Transverse colon (tissue), 4 donors: ENCODE results near the gene FAM171A1. TPM values are rescaled to one million over a fixed set of nuclear protein-coding genes. Genes with fewer than 3 reads are reported as not detected.

Experiments
- DNase-seq: peaks from one replicate; pipeline ENCODE4 v3.0.0-alpha.2; 2019
- H3K27ac ChIP-seq, 4 donors: fragments of 200-600 bp; sonication (generic); 2 replicates each; pipeline ENCODE4 v1.5.1; 2016 to 2018; ENCODE audit warnings: inconsistent platforms in 4 of 4
- H3K27me3 ChIP-seq: fragments of 200-600 bp; sonication (generic); 2 replicates; pipeline ENCODE4 v1.5.1; 2017; ENCODE audit warnings: inconsistent platforms
- H3K36me3 ChIP-seq, 4 donors: fragments of 200-600 bp; sonication (generic); 2 replicates each; pipeline ENCODE4 v1.5.1; 2017 to 2019; ENCODE audit warnings: inconsistent platforms in 4 of 4
- H3K4me1 ChIP-seq, 4 donors: fragments of 200-600 bp; sonication (generic); 2 replicates each; pipeline ENCODE4 v1.5.1; 2017 to 2020; ENCODE audit warnings: inconsistent platforms in 4 of 4
- H3K4me3 ChIP-seq, 4 donors: fragments of 200-600 bp; sonication (generic); 1 replicate in 1 of 4; 2 replicates in 3 of 4; pipeline versions ENCODE4 v1.5.1 to v1.6.1; 2017 to 2019; ENCODE audit warnings: inconsistent platforms in 4 of 4
- H3K9me3 ChIP-seq, 2 donors: fragments of 200-600 bp; sonication (generic); 2 replicates each; pipeline ENCODE4 v1.5.1; 2017 to 2019; ENCODE audit warnings: inconsistent platforms in 2 of 2
- CTCF ChIP-seq, 5 experiments: fragments of 200-600 bp in 3 of 5; fragments of 450-650 bp in 2 of 5; sonication (generic) in 3 of 5; IDR thresholded peaks; 1 replicate in 2 of 5; 2 replicates in 3 of 5; pipeline ENCODE4 v1.5.1; 2016 to 2017; ENCODE audit warnings: antibody characterized with exemption in 5 of 5, inconsistent platforms in 3 of 5, mild to moderate bottlenecking in 2 of 5, moderate library complexity in 1 of 5
- EP300 ChIP-seq: sonication (generic); formaldehyde crosslinking; IDR thresholded peaks from one replicate; pipeline ENCODE4 v1.6.1; 2017; ENCODE audit warnings: antibody characterized with exemption, low read depth
- POLR2A ChIP-seq: fragments of 450-650 bp; IDR thresholded peaks from one replicate; pipeline ENCODE4 v1.6.1; 2016; ENCODE audit warnings: antibody characterized with exemption, mild to moderate bottlenecking, moderate library complexity
- POLR2AphosphoS5 ChIP-seq, 3 donors: sonication (generic); formaldehyde crosslinking; IDR thresholded peaks; one replicate each; pipeline ENCODE4 v1.6.1; 2016; ENCODE audit warnings: antibody characterized with exemption in 3 of 3
- WGBS, 2 donors: methylation state at CpG; one replicate each; pipeline ENCODE4 v1.1.5; 2018; ENCODE audit warnings: low coverage in 1 of 2; 5-methylcytosine and 5-hydroxymethylcytosine counted together
- in situ Hi-C, 4 donors: fragments of 200-750 bp; cut with MboI; loops; one replicate each; pipeline versions ENCODE4 v1.15.0 to v1.15.1; 2017; ENCODE audit warnings: low sequenced_read_pairs in 3 of 4, low pct_ligation_motif_present in 1 of 4, low pct_unique_long_range_greater_than_20kb in 1 of 4
- intact Hi-C: fragments of 100-400 bp; cut with DNase I; formaldehyde crosslinking; loops from one replicate; pipeline ENCODE4 v1.15.1; 2023; ENCODE audit warnings: low total_unique reads
- total RNA-seq, 4 donors: library from RNA; depleted of rRNA; stranded (reverse); fragments of >200 nt; gene quantifications; one replicate each; pipeline ENCODE4 v1.1.0, GENCODE V29; 2016

The FAM171A1 gene
- total RNA-seq, 4 donors from 2014 or later: 29.2 to 42.2 (median 38.2) TPM

- no peak overlapping the region for H3K4me3 ChIP-seq
- WGBS, 2 donors: 81 to 93% methylated on average over 3 to 6 of the region's 6 CpGs
- no peaks in the 10 kb centered on the region for H3K9me3 ChIP-seq
- no peak for DNase-seq
- H3K36me3 ChIP-seq: no peaks in the 10 kb centered on the region
- no peaks in the 10 kb centered on the region for H3K27me3 ChIP-seq
- intact Hi-C loops (no loop called here), in situ Hi-C loops (loop anchor here in 1 of 4 donors (25.0 kb wide), 1 partner anchor 186 kb away; no protein-coding TSS in a partner anchor)
- no peak overlapping the region for H3K27ac ChIP-seq
- H3K4me1 ChIP-seq: no peaks in the 10 kb centered on the region
- TF ChIP-seq EP300 (no peak), CTCF (IDR thresholded peaks at IDR 0.05) (no peak), POLR2AphosphoS5 (IDR thresholded peaks at IDR 0.05) (no peak), POLR2A (no peak)
These were observed 169.3 kb downstream of the FAM171A1 start for GRCh38 chr10:15201589-15202300.

DNA sequence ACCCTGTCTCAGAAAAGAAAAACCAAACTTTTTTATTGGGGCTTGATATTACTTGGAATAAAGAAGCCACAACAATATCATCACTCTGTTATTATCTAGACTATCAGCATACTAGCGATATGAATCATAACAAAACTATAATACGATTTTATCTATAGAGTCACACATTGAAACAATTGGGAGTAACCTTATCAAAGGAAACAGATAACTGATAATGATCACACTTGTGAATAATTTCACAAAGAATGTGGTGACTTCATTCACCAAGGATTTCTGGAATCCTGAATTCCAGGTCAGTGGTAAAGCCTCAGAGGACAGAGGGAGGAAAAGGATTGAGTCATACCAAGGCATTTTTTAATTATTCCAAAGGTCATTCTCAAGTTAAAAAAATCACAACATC is 170.5 kb downstream of the FAM171A1 start:
- no peak for TF ChIP-seq EP300
- peak in 2 of 3 donors; percentile 23 to 47 for TF ChIP-seq POLR2AphosphoS5 (IDR thresholded peaks at IDR 0.05)
- H3K27me3 ChIP-seq: no peaks in the 10 kb centered on the region
- intact Hi-C loops: no loop called here
- no peaks in the 10 kb centered on the region for H3K4me1 ChIP-seq
- in situ Hi-C loops: loop anchor here in 1 of 4 donors (25.0 kb wide), 1 partner anchor 187 kb away; no protein-coding TSS in a partner anchor
- H3K27ac ChIP-seq: no peak overlapping the region
- no peak for DNase-seq
- no peak overlapping the region for H3K4me3 ChIP-seq
- 58 to 61% methylated on average over 2 of the region's 2 CpGs for WGBS, 2 donors
- no peaks in the 10 kb centered on the region for H3K9me3 ChIP-seq
- H3K36me3 ChIP-seq: no peaks in the 10 kb centered on the region

DNA sequence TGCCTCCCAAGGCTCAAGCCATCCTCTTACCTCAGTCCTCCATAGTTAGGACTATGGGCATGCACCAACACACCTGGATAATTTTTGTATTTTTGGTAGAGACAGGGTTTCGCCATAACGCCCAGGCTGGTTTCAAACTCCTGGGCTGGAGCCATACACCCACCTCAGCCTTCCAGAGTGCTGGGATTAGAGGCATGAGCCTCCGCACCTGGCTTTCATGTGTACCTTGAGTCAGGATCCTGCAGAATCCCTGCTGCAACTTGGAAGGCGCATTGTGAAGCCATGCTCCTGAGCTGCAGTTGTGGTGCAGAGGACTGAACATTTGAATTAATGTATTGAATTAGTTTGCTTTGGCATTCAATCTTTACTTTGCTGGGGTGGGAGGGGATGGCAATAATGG is 173.2 kb downstream of the FAM171A1 start:
- WGBS, 2 donors: 96% methylated on average over 4 of the region's 4 CpGs; no CpG with 5 or more reads in 1 of the 2 donors
- DNase-seq: no peak
- in situ Hi-C loops (no loop called here), intact Hi-C loops (no loop called here)
- Histone ChIP-seq H3K9me3 (no peaks in the 10 kb centered on the region), H3K27me3 (no peaks in the 10 kb centered on the region), H3K4me1 (no peaks in the 10 kb centered on the region), H3K4me3 (no peak overlapping the region), H3K27ac (no peak overlapping the region), H3K36me3 (no peaks in the 10 kb centered on the region)
- TF ChIP-seq EP300: no peak
- TF ChIP-seq POLR2AphosphoS5 (IDR thresholded peaks at IDR 0.05): no peak
- no peak for TF ChIP-seq POLR2A
- TF ChIP-seq CTCF (IDR thresholded peaks at IDR 0.05): no peak

DNA sequence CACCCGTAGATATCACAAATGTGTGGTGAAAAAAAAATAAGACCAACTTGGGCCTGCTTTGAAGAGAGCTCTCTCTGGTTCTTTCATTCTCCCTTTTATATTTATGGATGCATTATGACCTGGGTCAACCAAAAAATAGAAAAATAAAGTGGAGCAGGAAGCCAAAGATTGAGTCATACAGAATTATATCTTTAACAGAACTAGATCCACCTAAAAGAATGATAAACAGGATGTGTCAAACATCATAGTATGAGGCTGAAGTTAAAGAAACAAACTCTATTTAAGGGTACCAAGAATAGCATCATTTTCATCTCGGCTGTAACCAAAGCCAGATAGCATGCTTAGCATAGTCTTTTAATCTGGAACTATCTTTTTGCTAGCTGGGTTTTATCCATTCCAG is 173.8 kb downstream of the FAM171A1 start:
- in situ Hi-C loops: no loop called here
- Histone ChIP-seq H3K4me3 (no peak overlapping the region), H3K4me1 (no peaks in the 10 kb centered on the region), H3K36me3 (no peaks in the 10 kb centered on the region), H3K27me3 (no peaks in the 10 kb centered on the region), H3K27ac (no peak overlapping the region), H3K9me3 (no peaks in the 10 kb centered on the region)
- TF ChIP-seq POLR2A: no peak
- no peak for TF ChIP-seq EP300
- TF ChIP-seq CTCF (IDR thresholded peaks at IDR 0.05): no peak
- no peak for TF ChIP-seq POLR2AphosphoS5 (IDR thresholded peaks at IDR 0.05)
- no peak for DNase-seq
- intact Hi-C loops: no loop called here
- 63 to 65% methylated on average over 2 of the region's 2 CpGs for WGBS, 2 donors
